ENCODE results near the gene UTS2B.

DNA sequence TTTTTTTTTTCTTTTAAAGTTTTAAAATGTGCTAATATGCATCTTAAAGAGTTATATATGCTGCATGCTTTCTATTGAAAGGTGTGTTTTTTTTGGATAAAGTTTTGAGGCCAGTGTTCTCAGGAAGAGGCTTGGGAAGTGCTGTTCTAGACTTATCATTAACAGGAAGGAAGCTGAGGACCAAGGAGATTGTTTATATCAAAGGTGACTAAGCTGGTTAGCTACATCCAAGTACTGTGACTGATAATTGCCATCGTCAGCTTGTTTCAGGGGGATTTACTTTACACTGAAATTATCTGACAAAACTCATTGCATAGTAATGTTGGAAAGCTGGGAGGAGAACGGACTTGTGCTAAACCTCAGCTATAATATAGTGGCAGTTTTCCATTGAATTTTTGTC lies 36.3 kb upstream of the UTS2B start:
- TF ChIP-seq, protein P1, sequence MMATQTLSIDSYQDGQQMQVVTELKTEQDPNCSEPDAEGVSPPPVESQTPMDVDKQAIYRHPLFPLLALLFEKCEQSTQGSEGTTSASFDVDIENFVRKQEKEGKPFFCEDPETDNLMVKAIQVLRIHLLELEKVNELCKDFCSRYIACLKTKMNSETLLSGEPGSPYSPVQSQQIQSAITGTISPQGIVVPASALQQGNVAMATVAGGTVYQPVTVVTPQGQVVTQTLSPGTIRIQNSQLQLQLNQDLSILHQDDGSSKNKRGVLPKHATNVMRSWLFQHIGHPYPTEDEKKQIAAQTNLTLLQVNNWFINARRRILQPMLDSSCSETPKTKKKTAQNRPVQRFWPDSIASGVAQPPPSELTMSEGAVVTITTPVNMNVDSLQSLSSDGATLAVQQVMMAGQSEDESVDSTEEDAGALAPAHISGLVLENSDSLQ (IDR thresholded peaks at IDR 0.05): no peak
- no peak for TF ChIP-seq BHLHE40 (IDR thresholded peaks at IDR 0.05; ENCODE audit: borderline replicate concordance)
